Astrocyte (in vitro differentiated cells and primary cell): Measurements from ENCODE around the gene GPC2. TPM values are rescaled to one million over a fixed set of nuclear protein-coding genes. Genes with fewer than 3 reads are reported as not detected.

Experiments
- DNase-seq: peaks from one replicate; pipeline ENCODE4 v3.0.0-alpha.2; 2010; ENCODE audit warnings: low read depth
- FAIRE-seq: peaks from 2 replicates; lab custom pipeline; 2011; peaks lifted over from hg19 to GRCh38; lab: Jason Lieb, UNC
- H2AFZ ChIP-seq: 2 replicates; pipeline ENCODE4 v1.6.0; 2012; ENCODE audit warnings: low read depth, low read length, inconsistent platforms
- H3K27ac ChIP-seq: 2 replicates; pipeline ENCODE4 v1.5.1; 2011; ENCODE audit warnings: low read depth, low read length, inconsistent platforms
- H3K27me3 ChIP-seq: 2 replicates; pipeline ENCODE4 v1.6.0; 2011; ENCODE audit warnings: low read length, inconsistent platforms; ENCODE audit not compliant: insufficient read depth
- H3K36me3 ChIP-seq: 2 replicates; pipeline ENCODE4 v1.5.1; 2011; ENCODE audit warnings: low read length, inconsistent platforms; ENCODE audit not compliant: insufficient read depth
- H3K4me1 ChIP-seq: 2 replicates; pipeline ENCODE4 v1.5.1; 2011; ENCODE audit warnings: low read length, inconsistent platforms; ENCODE audit not compliant: insufficient read depth
- H3K4me2 ChIP-seq: 2 replicates; pipeline ENCODE4 v1.6.0; 2012; ENCODE audit warnings: low read length, inconsistent platforms
- H3K4me3 ChIP-seq: 2 replicates; pipeline ENCODE4 v1.5.1; 2011; ENCODE audit warnings: low read depth, mild to moderate bottlenecking, low read length, inconsistent platforms; ENCODE audit not compliant: insufficient read depth
- H3K79me2 ChIP-seq: 2 replicates; pipeline ENCODE4 v1.6.0; 2012; ENCODE audit warnings: mild to moderate bottlenecking, low read length, inconsistent platforms; ENCODE audit not compliant: insufficient read depth
- H3K9ac ChIP-seq: 2 replicates; pipeline ENCODE4 v1.6.0; 2012; ENCODE audit warnings: mild to moderate bottlenecking, low read length, inconsistent platforms
- H3K9me3 ChIP-seq: 2 replicates; pipeline ENCODE4 v1.5.1; 2012; ENCODE audit warnings: low read depth, mild to moderate bottlenecking, low read length, inconsistent platforms; ENCODE audit not compliant: insufficient read depth
- H4K20me1 ChIP-seq: 2 replicates; pipeline ENCODE4 v1.6.0; 2012; ENCODE audit warnings: low read length, inconsistent platforms; ENCODE audit not compliant: insufficient read depth
- H3K27ac Mint-ChIP-seq: one replicate; pipeline ENCODE4 v1.8.0; 2021; ENCODE audit warnings: mild to moderate bottlenecking, mixed read lengths; ENCODE audit not compliant: unreplicated experiment
- H3K27me3 Mint-ChIP-seq: one replicate; pipeline ENCODE4 v1.8.0; 2021; ENCODE audit warnings: low read depth, mixed read lengths; ENCODE audit not compliant: unreplicated experiment
- H3K36me3 Mint-ChIP-seq: one replicate; pipeline ENCODE4 v1.8.0; 2021; ENCODE audit warnings: low read depth, mixed read lengths; ENCODE audit not compliant: unreplicated experiment
- H3K4me1 Mint-ChIP-seq: one replicate; pipeline ENCODE4 v1.8.0; 2021; ENCODE audit warnings: low read depth, mixed read lengths; ENCODE audit not compliant: unreplicated experiment
- H3K4me3 Mint-ChIP-seq: one replicate; pipeline ENCODE4 v1.8.0; 2021; ENCODE audit warnings: mild to moderate bottlenecking, moderate library complexity, mixed read lengths; ENCODE audit not compliant: unreplicated experiment
- H3K9me3 Mint-ChIP-seq: one replicate; pipeline ENCODE4 v1.8.0; 2021; ENCODE audit warnings: mild to moderate bottlenecking, mixed read lengths; ENCODE audit not compliant: unreplicated experiment
- EZH2 ChIP-seq: IDR thresholded peaks from 2 replicates; pipeline ENCODE4 v1.6.1; 2012; ENCODE audit warnings: mild to moderate bottlenecking, low read length, inconsistent platforms; ENCODE audit not compliant: insufficient read depth
- total RNA-seq: library from RNA; stranded (reverse); gene quantifications from 2 replicates; pipeline ENCODE4 v1.2.1, GENCODE V29; 2021
- TF ChIP-seq, protein P1 (sequence below): IDR thresholded peaks from 2 replicates; pipeline ENCODE4 v1.5.1; 2011; ENCODE audit warnings: low read depth, mild to moderate bottlenecking, inconsistent platforms, low read length, moderate library complexity; ENCODE audit not compliant: insufficient read depth

GPC2 gene
- total RNA-seq, 1 donor from 2014 or later = 7.6 TPM

GRCh38 chr7:100152937-100153666 is 24.1 kb downstream of the GPC2 start:
- no peak overlapping the region for H3K27ac ChIP-seq
- peaks cover 9% of the 10 kb centered on the region for H3K36me3 ChIP-seq
- peaks cover 50% of the 10 kb centered on the region for H4K20me1 ChIP-seq
- Mint-ChIP-seq H3K4me3 (no peak overlapping the region), H3K36me3 (peaks cover 10% of the 10 kb centered on the region), H3K4me1 (peaks cover 6% of the 10 kb centered on the region), H3K9me3 (no peaks in the 10 kb centered on the region), H3K27me3 (no peaks in the 10 kb centered on the region), H3K27ac (no peak overlapping the region)
- DNase-seq (no peak), FAIRE-seq (no peak)
- H2AFZ ChIP-seq = no peak overlapping the region
- H3K9ac ChIP-seq = no peak overlapping the region
- H3K27me3 ChIP-seq = no peaks in the 10 kb centered on the region
- no peak overlapping the region for H3K4me3 ChIP-seq
- no peaks in the 10 kb centered on the region for H3K9me3 ChIP-seq
- peaks cover 47% of the 10 kb centered on the region for H3K79me2 ChIP-seq
- no peak overlapping the region for H3K4me2 ChIP-seq
- TF ChIP-seq EZH2 = no peak
- TF ChIP-seq, protein P1, sequence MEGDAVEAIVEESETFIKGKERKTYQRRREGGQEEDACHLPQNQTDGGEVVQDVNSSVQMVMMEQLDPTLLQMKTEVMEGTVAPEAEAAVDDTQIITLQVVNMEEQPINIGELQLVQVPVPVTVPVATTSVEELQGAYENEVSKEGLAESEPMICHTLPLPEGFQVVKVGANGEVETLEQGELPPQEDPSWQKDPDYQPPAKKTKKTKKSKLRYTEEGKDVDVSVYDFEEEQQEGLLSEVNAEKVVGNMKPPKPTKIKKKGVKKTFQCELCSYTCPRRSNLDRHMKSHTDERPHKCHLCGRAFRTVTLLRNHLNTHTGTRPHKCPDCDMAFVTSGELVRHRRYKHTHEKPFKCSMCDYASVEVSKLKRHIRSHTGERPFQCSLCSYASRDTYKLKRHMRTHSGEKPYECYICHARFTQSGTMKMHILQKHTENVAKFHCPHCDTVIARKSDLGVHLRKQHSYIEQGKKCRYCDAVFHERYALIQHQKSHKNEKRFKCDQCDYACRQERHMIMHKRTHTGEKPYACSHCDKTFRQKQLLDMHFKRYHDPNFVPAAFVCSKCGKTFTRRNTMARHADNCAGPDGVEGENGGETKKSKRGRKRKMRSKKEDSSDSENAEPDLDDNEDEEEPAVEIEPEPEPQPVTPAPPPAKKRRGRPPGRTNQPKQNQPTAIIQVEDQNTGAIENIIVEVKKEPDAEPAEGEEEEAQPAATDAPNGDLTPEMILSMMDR = no peak
- peaks cover 10% of the 10 kb centered on the region for H3K4me1 ChIP-seq

GRCh38 chr7:100152404-100152803 is 24.8 kb downstream of the GPC2 start:
- TF ChIP-seq, protein P1 = no peak
- TF ChIP-seq EZH2 = no peak
- Histone ChIP-seq H2AFZ (no peak overlapping the region), H3K9me3 (no peaks in the 10 kb centered on the region), H3K36me3 (peaks cover 9% of the 10 kb centered on the region), H3K27me3 (no peaks in the 10 kb centered on the region), H3K4me1 (peaks cover 5% of the 10 kb centered on the region), H3K4me2 (no peak overlapping the region), H3K4me3 (no peak overlapping the region), H3K9ac (no peak overlapping the region), H4K20me1 (peaks cover 45% of the 10 kb centered on the region), H3K79me2 (peaks cover 42% of the 10 kb centered on the region), H3K27ac (no peak overlapping the region)
- Mint-ChIP-seq H3K27me3 (no peaks in the 10 kb centered on the region), H3K27ac (no peak overlapping the region), H3K4me1 (peaks cover 3% of the 10 kb centered on the region), H3K4me3 (no peak overlapping the region), H3K36me3 (peaks cover 10% of the 10 kb centered on the region), H3K9me3 (no peaks in the 10 kb centered on the region)
- FAIRE-seq = no peak
- DNase-seq = no peak
